Measurements from ENCODE around the gene VWA5B1.
"Not testable (repeated sequence)": the region's sequence is repeated elsewhere in the genome, so short reads cannot be mapped to it uniquely, and the experiment has no call there.

Gene VWA5B1

DNA sequence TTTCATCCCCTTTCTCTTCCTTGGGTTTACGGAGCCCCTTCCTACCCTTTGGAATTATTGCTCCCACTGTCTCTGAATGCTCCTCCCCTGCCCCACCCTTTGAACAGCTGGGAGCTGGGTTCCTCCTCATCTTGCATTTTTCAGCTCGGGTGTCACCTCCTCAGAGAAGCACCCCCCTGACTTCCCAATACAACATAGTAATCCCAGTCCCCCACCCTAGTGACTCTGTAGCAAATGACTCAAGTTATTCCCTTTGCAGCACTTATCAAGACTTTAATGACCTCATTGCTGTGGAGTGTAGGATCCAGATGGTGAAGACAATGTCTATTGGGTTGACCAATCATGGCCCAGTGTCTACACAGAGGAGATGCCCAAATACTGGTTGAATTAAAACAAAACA, 8.9 kb upstream of the VWA5B1 start:
- DNase-seq = no peak

DNA sequence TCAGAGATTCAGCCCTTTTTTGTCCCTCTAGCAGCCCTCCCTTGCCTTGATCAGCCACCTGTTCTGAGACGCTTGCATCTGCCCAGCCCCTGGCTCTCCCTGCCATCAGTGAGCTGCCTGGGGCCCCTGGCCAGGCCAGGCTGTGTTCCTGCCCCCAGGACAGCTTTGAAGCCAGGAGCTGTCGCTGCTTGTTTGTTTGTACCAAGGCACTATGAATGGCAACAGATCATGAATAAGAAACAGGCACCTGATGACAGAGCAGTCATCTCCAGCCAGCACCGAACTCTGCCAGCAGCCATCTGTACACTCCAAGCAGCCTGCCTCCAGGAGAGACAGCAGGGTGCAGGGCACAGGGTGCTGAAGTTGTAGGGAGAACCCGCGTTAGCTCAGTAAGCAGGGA, 8.1 kb upstream of the VWA5B1 start:
- no peak for DNase-seq

DNA sequence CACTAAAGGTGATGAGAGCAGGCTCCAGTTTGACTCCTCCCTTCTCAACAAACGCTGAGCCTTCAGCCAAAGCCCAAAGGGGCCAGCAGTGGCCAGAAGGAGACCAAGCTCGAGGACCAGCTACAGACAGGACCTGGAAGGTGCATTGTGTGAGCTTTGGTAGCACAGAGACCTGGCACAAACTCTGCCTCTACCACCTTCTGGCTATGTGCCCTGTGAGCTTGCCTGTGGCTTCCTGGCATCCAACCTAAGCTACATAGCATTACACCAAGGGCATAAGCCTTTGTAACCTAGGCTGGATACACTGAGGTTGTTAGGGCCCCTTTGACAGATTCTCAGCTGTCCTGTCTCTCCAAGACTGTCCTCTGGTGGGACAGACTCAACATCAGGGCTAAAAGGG, 6.6 kb upstream of the VWA5B1 start:
- DNase-seq = no peak

DNA sequence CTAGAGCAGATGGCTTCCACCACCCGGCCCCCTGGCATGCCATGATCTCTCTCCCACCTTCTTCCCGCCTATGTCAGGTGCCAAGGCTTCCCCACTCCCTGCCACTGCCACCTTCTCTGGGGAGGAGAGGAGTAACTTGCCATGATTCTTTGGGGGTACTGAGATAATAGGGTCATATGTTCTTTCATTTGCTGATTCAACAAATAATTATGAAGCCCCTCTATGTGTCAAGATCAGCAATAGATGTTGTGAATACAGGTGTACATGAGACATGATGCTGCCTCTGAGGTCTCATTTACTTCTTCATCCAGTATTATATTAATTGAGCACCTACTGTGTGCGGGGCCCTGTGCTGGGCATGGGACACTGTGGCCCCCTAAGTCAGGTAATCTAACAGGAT, 6.0 kb upstream of the VWA5B1 start:
- DNase-seq = no peak

DNA sequence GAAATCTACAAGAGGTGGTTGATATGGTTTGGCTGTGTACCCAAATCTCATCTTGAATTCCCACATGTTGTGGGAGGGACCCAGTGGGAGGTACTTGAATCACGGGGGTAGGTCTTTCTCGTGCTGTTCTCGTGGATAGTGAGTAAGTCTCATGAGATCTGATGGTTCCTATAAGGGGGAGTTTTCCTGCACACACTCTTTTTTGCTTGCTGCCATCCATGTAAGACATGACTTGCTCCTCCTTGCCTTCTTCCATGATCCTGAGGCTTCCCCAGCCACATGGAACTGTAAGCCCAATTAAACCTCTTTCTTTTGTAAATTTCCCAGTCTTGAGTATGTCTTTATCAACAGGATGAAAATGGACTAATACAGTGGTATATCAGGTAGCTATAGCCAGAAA, 5.2 kb upstream of the VWA5B1 start:
- DNase-seq = no peak

DNA sequence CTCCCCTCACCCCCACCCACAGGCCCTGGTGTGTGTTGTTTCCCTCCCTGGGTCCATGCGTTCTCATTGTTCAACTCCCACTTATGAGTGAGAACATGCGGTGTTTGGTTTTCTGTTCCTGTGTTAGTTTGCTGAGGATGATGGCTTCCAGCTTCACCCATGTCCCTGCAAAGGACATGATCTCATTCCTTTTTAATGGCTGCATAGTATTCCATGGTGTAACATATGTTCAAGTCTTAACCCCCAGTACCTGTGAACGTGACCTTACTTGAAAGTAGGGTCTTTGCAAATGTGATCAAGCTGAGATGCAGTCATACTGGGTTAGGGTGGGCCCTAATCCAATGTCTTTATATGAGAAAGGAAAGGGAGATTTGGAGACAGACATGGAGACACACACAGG, 3.0 kb upstream of the VWA5B1 start:
- not testable (repeated sequence) for DNase-seq

DNA sequence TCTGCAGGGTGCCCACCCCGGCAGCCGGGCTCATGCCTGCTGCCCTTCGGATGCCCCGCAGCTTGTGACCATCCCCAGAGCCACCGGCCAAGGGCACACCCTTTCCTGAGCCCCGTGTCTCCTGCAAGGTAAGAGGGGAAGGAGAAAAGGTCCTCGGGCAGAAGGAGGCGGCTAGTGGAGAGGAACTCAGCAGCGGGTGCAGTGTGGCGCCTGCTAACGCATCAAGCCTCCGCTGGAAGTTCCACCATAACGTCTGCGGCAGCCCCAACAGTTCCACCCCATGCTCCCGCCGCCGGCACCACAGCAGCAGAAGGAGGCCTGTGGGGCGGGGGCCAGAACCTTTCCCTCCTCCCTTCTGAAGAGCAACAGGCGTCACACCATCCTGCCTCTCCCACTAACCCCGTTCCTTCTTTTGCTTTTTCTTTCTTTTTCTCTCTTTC, 990 bp downstream of the VWA5B1 start:
- DNase-seq = no peak

DNA sequence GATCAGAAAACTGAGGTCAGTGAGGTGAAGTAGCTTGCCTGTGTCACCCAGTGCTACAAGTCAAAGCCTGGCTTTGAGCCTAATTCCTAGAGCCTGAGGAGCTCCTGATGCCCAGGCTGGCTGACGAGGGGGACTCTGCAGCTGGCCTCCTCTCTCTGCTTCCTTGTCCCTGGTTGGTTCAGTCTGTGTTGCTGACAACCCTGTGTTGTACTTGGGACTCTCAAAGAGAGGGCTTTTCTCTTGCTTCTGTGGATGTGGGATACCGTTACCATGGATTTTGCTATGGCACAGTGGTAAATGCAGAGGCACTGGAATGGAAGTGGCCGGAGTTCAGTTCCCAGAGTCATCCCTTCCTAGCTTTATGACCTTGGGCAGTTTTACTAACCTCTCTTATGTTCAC, 8.0 kb downstream of the VWA5B1 start:
- no peak for DNase-seq

DNA sequence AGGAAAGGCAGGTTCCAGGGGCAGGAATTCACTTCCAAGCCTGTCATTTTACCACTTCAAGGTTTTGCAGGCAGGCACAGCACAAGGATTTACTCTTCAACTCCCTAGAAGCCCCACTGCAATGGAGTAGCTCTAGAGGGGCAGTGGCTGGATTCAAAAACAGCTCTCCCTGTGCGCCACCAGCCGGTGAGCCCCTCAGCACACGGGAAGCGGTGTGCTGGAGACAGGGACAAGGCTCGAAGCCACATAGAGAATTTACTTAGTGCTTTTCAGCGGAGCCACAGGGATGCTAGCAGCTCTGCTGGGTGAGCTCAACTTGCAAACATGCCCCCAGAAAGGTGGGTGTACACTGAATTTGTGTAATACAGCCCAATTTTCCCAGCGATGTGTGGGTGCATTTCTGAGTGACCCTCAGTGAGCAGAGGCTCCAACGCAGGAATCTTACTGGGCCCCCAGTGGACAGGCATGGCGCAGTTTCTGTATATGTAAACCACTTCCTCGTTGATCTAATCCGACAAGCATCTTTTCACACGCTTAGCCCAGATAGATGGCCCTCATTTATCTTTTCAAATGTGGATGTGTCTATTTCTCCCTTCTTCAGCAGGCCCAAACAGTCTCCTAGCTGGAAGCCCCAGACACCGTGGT, 10.9 kb downstream of the VWA5B1 start:
- no peak for DNase-seq

DNA sequence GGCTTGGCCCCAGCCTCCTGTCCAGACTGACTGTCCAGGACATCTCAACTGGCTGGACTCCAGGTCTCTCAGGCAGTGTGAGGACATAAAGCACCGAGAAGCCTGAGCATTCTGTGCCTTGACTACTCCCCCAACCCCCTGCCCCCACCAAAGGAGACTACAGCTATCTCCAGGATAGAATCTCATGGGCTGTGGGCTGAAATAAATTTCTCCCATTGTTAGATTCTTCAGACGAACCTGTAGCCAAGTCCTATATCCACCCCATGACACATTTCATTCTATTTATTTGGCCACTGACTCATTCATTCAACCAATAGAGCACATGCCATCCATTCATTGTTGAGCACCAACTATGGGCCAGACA, 11.4 kb downstream of the VWA5B1 start:
- no peak for DNase-seq

DNA sequence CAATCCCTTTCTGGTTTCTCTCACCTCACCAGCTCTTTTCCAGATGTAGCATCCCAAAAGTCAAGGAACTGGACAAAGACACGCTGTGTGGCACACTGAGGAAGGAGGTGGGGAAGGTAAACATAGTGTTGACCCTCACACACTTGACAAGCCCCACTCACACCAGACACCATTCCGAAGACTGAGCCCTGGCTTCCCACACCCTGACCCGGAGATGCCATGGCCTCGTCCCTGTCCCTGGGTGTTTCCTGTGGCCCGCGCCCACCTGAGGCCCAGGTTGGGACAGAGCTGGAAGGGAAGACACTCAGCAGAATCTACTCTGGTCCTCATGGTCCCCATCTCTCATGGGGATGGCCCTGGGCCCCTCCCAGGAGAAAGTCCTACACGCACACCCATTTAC, 16.4 kb downstream of the VWA5B1 start:
- no peak for DNase-seq

DNA sequence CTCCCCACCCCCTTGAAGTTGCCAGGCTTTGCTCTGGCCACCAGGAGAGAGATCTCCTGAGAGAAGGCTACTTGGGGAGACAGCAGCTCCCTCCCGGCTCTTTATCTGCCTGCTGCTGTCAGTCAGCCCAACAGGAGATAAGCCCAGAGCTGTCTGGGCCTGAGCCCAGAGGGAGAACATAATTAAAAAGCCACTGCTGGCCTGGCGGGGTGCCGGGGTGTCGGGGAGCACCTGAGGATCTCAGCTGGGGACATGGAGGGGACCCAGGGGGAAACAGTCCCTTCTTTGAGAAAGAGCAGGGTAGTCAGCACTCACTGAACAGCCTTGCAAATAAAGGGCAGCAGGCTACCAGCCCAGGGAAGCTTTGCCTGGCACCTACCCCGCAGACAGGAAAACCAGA, 17.9 kb downstream of the VWA5B1 start:
- DNase-seq = no peak

DNA sequence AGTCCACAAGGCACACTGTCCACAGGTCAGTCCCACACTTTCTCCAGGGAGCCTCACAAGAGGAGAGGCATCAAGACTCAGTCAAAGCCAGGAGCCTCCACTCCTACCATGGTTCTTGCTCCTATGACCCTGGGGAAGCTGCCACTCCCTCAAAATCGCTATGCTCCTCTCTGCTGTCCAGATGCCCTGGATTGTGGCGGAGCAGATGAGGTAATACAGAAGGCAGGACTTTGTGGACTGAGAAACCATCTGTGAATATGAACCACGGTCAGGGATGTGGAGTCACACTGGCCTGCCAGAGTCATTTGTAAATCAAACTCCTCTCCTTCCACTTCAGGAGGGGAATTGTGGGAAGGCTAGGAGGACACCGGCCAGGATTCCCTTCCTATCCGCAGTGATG, 20.6 kb downstream of the VWA5B1 start:
- DNase-seq = no peak

DNA sequence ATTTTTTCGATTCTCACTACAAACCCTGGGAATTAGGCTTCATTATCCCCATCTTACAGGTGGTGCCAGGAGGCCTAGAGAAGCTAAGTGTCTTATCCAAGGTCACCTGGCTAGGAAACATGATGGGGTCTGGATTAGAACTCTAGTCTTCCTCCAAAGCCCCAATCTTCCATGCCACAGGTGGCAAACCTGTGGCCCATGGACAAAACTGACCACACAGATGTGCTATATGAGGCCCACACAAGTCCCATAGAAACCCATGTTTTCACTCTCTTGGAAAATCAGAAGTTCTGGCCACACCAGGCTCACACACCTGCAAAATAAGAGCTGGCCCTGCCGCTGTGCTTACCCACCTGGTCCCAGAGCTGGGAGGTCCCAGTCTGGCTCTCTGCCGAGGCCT, 21.6 kb downstream of the VWA5B1 start:
- DNase-seq = no peak

DNA sequence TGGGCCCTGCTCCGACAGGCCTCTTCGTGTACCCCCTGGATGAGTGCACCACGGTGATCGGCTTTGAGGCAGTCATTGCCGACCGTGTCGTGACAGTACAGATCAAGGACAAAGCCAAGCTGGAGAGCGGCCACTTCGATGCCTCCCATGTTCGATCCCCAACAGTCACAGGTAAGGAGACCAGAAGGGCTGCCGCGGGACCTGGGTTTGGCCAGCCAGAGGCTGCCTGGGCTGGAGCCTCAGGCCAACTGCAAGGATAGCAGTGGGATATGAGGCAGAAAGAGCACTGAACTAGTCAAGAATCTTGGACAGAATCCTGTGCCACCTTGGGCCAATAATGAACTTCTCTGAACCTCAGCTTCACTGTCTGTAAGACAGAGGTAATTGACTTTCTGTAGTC, 22.1 kb downstream of the VWA5B1 start:
- DNase-seq = no peak

DNA sequence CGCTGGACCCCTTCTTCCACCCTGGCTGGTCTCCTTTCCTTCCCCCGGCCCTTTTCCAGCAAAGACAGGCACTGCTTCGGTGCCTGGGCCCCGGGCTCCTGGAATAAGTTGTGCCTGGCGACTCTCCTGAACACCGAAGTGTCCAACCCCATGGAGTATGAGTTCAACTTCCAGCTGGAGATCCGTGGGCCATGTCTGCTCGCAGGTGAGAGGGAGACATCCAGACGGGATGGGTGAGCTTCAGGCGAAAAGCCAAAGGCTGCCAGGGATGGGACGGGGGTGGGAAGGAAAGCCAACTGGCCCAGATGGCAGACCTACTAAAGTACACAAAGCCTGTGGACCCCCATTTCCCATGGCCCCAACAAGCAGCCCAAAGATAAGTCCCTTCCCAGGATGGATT, 26.8 kb downstream of the VWA5B1 start:
- DNase-seq = no peak

DNA sequence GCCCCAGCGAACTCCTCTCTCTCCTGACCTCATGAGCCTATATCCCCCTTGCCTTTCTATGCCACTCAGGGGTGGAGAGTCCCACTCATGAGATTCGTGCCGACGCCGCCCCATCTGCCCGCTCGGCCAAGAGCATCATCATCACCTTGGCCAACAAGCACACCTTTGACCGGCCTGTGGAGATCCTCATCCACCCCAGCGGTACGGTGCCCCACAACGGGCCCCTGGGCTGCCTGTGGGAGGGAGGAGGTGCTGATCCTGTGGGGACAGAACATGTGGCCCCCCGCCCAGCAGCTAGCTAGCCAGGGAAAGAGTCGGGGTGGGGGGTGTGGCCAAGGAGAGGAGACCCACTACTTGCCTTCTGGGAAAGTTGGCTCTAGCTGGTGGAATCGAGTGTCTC, 27.8 kb downstream of the VWA5B1 start:
- no peak for DNase-seq

DNA sequence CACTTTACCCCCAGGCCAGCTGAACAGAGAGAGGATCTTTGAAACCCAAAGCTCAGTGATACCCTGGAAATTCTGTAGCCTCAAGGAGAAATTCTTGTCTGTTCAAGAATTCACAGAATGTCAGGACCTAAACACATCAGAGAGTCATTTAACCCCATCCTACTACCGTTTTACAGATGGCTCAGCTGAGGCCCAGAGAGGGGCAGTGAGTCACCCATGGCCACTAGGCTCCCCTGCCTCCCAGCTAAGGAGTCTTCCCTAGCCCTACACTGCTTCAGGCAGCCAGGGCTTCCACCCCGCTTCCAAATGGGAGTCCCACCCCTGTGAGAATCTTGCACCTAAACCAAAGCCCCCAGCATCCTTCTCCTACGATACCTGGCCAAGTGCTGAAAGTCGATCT, 28.3 kb downstream of the VWA5B1 start:
- DNase-seq = no peak

DNA sequence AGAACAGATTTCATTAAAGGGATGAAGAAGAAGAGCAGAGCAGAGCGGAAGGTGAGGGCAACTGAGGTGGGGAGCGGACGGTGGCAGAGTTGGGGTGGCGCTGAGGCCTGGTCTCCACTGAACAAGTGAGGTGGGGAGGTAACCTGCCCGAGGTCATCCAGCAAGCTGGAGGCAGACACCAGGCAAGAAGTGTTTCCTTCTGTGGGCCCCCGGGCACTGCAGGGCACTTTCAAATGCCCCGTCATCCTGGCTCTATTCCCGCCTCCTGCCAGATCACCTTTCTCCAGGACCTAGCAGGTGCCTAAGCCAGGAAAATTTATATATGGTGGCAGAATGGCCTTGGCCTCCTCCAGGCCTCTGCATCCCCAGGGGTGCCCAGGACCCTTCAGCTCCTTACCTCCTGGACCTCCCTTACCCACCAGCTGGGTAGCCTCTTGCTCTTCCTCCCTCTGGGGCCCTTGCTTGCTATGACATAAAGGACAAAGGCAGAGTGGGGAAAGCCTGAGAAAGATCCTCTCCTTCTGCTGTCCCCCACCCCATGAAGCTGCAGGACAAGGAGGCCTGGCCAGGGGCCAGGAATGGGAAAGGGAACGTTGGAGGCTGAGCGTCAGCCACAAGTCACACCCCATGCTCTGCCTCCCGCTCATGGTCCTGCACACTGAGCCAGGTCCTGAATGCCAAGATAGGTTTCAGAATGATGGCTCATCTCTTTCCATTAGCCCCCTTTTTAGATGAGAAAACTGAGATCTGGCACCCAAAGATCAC, 29.0 kb downstream of the VWA5B1 start:
- no peak for DNase-seq

DNA sequence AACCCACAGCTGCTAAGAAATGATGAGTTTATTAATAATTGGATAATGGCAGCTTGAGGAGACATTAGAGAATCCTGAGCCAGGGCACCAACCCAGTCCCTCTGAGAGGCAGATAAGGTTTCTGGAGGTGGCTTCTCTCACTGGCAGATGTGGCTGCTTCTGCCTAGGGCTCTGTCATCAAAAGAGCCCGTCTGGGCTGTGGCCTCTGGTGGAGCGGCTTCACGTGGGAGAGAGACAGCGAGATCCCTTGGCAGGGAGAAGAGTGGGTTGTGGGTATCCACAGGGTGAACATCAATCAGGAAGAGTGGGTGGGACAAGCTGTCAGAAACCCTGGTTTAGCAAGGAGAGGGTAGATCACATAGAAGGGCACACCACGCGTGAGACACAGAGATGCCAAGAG, 30.0 kb downstream of the VWA5B1 start:
- no peak for DNase-seq

DNA sequence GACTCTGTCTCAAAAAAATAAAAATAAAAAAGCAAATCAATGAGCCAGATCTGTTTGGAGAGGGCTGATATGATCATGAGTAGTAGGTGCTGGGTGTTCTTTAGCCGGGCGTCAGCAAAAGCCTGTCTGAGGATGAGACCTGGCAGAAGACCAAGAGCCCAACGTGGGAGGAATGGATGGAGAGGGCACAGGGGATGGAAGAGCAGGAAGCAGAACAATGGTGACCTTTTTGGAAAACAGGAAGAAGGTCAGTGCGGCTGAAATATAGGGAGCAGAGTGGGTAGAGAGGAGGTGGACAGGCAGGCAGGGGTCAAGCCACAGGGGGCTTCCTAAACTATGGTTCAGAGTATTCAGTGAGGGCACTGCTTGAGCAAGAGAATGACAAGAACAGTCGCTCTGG, 30.9 kb downstream of the VWA5B1 start:
- DNase-seq = no peak

DNA sequence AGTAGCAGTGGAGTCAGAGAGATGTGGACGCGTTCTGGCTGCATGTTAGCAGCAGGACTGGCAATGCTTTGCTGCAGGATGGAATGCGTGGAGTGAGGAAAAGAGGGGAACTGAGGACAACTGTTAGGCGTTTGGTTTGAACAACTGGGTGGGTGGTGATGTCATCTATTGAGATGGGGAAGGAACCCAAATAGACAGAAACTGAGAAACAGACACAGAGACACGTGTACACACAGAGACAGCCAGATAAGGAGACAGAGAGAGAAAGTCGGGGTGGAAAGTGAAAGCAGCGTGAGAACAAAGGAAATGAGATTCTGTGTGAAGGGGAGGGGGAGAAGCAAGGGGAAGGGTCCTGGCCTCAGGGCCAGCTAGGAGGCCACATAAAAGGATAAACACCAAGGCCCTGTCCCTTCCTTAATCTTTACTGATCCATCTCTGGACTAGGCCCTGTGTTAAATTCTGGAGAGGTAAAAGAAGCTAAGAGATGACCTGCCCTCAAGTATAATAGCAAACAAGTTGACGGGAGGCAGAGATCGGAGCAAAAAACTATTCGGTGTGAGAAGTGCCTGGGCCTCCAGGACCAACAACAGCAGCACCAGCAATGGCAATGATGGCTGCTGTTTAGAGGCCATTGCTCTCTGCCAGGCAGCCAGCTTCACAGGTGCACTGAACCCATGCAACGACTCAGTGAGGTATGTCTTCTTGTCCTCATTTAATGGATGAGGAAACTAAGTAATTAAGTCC, 31.6 kb downstream of the VWA5B1 start:
- no peak for DNase-seq

DNA sequence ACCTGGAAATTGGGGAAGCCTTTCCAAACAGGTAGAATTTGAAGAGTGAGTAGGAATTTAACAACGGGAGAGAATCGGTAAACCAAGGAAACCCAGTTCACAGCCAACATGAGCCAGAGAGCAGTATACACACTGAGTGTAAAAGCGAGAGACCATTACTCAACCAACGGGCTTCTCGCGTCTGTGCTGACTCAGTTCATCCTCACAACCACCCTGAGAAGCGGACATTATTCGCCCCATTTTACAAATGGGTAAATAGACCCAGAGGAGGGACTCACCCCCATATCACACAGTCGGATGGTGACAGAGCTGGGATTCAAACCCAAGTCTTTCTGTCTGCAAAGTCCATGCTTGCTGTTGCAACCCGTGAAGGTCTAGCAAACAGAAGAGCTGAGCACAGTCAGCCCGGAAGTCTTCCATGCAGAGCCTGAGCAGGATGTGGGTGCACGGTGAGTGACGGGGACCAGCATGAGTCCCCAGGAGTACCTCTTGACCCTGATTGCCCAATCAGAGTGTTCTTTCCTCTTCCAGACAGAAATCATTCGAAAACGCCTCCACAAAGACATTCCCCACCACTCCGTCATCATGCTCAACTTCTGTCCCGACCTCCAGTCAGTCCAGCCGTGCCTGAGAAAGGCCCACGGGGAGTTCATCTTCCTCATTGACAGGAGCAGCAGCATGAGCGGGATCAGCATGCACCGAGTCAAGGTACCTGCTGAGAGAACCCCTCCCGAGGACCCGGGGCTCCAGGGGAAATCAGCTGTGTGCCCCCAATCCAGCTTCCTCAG, 32.3 kb downstream of the VWA5B1 start:
- no peak for DNase-seq

DNA sequence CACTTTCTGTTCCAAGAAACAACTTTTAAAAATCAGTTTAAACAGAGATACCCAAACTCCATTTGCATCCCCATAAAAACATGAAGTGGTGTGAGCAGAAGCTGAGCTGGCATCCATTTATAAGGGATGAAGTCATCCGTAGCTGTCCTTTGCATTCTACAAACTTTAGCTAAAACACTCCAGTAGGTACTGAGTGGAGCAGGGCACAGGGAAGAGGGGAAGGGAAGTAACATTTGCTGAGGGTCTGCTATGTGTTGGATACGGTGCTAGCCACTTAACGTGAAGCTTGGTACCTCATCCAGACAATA, 32.9 kb downstream of the VWA5B1 start:
- no peak for DNase-seq

All from cerebellar nuclear complex (tissue), 1 donor.